ENCODE results near the gene FSD1. TPM values are rescaled to one million over a fixed set of nuclear protein-coding genes. Genes with fewer than 3 reads are reported as not detected.

The FSD1 gene
- total and polyA plus RNA-seq, 10 of the 15 experiments (the other 5 are each of a cell fraction or from before 2014, with no cell fraction given) = 0.15 to 5.1 (median 4.0) TPM; not detected in 1

DNA sequence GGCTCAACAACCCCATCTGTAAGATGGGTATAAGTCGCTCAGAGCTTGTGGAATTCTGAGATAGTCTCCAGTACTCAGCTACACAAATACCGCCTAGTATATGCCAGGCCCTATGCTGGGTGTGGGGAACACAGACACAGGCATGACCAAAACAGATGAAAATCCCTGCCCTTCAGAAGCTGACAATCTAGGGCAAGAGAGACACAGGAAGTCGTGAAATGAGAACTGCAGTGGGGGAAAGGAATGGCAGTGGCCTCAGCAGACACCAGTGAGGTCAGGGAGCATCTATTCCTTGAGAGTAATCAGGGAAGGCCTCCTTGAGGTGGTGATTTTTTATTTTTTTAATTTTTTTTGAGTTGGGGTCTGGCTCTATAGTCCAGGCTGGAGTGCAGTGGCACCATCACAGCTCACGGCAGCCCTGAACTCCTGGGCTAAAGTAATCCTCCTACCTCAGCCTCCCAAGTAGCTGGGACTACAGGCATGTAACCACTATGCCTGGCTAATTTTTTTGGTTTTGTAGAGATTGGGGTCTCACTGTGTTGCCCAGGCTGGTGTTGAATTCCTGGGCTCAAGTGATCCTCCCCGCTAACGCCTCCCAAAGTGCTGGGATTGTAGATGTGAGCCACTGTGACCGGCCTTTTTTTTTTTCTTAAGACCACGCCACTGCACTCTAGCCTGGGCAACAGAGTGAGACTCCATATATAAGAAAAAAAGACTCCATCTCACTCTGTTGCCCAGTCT lies 5.4 kb upstream of the FSD1 start:
- SMC1A ChIA-PET (ENCODE audit: uncharacterized antibody, unreplicated experiment) = no interaction called here

More for the DNA sequence above, 5.4 kb upstream of the FSD1 start:
- Histone ChIP-seq H3K79me2 (ENCODE audit: control insufficient read depth, insufficient read depth, low read length) (no peaks in the 10 kb centered on the region), H2AFZ (ENCODE audit: control insufficient read depth, low read depth, low read length) (no peak overlapping the region), H3K4me1 (ENCODE audit: control insufficient read depth, insufficient read depth, low read length) (no peaks in the 10 kb centered on the region), H3K4me2 (ENCODE audit: control insufficient read depth, insufficient read depth) (no peak overlapping the region), H4K20me1 (ENCODE audit: control insufficient read depth, insufficient read depth) (no peaks in the 10 kb centered on the region), H3K4me3 (no peak overlapping the region), H3K36me3 (ENCODE audit: control insufficient read depth in 2 of 2, insufficient read depth in 2 of 2, low read length in 1 of 2) (no peaks in the 10 kb centered on the region), H3K27ac (ENCODE audit: control insufficient read depth, insufficient read depth) (no peak overlapping the region), H3K9ac (ENCODE audit: control insufficient read depth, insufficient read depth, low read length) (no peak overlapping the region), H3K9me3 (replicated peaks; ENCODE audit: control insufficient read depth, insufficient read depth, low read length) (no peaks in the 10 kb centered on the region), H3K27me3 (replicated peaks in 1 of 2; ENCODE audit: control insufficient read depth in 2 of 2, insufficient read depth in 2 of 2, low read length in 1 of 2) (no peaks in the 10 kb centered on the region)
- FAIRE-seq (no peak), DNase-seq (ENCODE audit: low read depth, low spot score) (no peak), ATAC-seq (no peak)
- WGBS (ENCODE audit: insufficient coverage, insufficient replicate concordance, low lambda C conversion rate, missing lambda C conversion rate) = 28% methylated on average over 8 of the region's 8 CpGs
- POLR2A ChIA-PET = interaction anchor here (0.6 kb wide), 1 partner anchor 294 kb away, joined by 3 read pairs; no protein-coding TSS in a partner anchor
- intact Hi-C loops (cut with micrococcal nuclease; ENCODE audit: unreplicated experiment) = no loop called here
- RAD21 ChIA-PET (ENCODE audit: unreplicated experiment) = no interaction called here
- TF ChIP-seq SMARCA5 (IDR thresholded peaks at IDR 0.05) (no peak), HDAC6 (IDR thresholded peaks at IDR 0.05; ENCODE audit: unreplicated experiment) (no peak), DPF2 (IDR thresholded peaks at IDR 0.05) (no peak), MEF2B (IDR thresholded peaks at IDR 0.05; ENCODE audit: partially characterized antibody, poor library complexity, severe bottlenecking) (no peak), NBN (IDR thresholded peaks at IDR 0.05) (no peak), BACH1 (IDR thresholded peaks at IDR 0.05; ENCODE audit: borderline replicate concordance) (no peak), ETV6 (conservative IDR thresholded peaks at IDR 0.05 in 1 of 2, IDR thresholded peaks at IDR 0.05 in 1 of 2; ENCODE audit: borderline replicate concordance in 1 of 2, low read depth in 1 of 2) (no peak), IKZF1 (conservative IDR thresholded peaks at IDR 0.05) (no peak), NR2C2 (IDR thresholded peaks at IDR 0.05; ENCODE audit: borderline replicate concordance, control insufficient read depth, insufficient read length, low read depth) (no peak), ZNF24 (IDR thresholded peaks at IDR 0.05) (no peak), ATF7 (IDR thresholded peaks at IDR 0.05; ENCODE audit: low read depth) (no peak), NR2F1 (conservative IDR thresholded peaks at IDR 0.05) (no peak), HDAC2 (IDR thresholded peaks at IDR 0.05) (no peak), WRNIP1 (IDR thresholded peaks at IDR 0.05; ENCODE audit: borderline replicate concordance, low read depth, low read length) (no peak)
- TF ChIP-seq, protein P1, sequence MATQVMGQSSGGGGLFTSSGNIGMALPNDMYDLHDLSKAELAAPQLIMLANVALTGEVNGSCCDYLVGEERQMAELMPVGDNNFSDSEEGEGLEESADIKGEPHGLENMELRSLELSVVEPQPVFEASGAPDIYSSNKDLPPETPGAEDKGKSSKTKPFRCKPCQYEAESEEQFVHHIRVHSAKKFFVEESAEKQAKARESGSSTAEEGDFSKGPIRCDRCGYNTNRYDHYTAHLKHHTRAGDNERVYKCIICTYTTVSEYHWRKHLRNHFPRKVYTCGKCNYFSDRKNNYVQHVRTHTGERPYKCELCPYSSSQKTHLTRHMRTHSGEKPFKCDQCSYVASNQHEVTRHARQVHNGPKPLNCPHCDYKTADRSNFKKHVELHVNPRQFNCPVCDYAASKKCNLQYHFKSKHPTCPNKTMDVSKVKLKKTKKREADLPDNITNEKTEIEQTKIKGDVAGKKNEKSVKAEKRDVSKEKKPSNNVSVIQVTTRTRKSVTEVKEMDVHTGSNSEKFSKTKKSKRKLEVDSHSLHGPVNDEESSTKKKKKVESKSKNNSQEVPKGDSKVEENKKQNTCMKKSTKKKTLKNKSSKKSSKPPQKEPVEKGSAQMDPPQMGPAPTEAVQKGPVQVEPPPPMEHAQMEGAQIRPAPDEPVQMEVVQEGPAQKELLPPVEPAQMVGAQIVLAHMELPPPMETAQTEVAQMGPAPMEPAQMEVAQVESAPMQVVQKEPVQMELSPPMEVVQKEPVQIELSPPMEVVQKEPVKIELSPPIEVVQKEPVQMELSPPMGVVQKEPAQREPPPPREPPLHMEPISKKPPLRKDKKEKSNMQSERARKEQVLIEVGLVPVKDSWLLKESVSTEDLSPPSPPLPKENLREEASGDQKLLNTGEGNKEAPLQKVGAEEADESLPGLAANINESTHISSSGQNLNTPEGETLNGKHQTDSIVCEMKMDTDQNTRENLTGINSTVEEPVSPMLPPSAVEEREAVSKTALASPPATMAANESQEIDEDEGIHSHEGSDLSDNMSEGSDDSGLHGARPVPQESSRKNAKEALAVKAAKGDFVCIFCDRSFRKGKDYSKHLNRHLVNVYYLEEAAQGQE (IDR thresholded peaks at IDR 0.05; ENCODE audit: low read depth, low read length) = no peak
- TF ChIP-seq, protein P2, sequence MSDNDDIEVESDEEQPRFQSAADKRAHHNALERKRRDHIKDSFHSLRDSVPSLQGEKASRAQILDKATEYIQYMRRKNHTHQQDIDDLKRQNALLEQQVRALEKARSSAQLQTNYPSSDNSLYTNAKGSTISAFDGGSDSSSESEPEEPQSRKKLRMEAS (IDR thresholded peaks at IDR 0.05; ENCODE audit: low read depth, low read length) = no peak
- BruUV-seq (replicated peaks) = no TSS peak
- in situ Hi-C loops (cut with MboI) = no loop called here
- CTCF ChIA-PET = interaction anchor here (1.0 kb wide), 1 partner anchor 53 kb away, joined by 3 read pairs; no protein-coding TSS in a partner anchor
